ENCODE data around the gene PSMG4.
A peak's percentile ranks its signal among the peaks of the same experiment; 100 is the strongest.

The PSMG4 gene

DNA sequence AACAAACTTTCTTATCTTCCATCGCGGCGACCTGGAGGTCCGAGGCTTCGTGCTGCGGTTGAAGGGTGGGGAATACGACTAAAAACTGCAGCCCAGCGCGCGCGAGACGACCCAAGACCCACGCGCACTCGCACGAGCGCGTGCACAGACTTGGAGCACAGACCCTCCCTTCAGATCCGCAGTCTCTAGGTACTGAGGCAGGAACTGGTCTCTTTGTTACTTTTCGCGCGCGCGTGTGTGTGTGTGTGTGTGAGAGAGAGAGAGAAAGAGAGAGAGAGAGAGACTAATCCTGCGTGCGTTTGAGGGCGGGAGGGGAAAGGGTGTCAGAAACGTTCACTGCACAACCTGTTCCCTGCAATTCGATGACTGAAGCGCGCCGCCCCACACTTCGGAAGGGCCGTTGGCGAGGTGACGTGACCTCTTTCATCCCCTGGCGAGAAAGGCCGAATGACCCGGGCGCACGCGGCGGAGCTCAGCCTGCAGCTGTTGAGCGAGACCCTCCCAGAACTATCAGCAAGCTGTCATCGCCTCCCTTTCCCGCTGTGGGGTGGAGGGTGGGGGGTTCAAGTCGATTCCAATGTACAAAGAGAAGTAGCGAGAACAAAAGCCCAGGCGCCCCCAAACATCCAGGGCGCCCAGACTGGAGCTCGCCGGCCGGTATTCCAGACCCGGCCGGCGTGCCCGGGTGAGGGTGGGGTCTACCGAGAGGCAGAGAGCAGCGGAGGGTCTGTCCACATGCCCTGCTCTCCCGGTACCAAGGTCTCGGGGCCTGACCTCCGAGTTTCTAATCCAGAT, 29.8 kb upstream of the PSMG4 start:
- Histone ChIP-seq H3K36me3 (ENCODE audit: control insufficient read depth, low read length) (no peaks in the 10 kb centered on the region), H3K27me3 (ENCODE audit: control insufficient read depth, low read length) (peaks cover 78% of the 10 kb centered on the region)

DNA sequence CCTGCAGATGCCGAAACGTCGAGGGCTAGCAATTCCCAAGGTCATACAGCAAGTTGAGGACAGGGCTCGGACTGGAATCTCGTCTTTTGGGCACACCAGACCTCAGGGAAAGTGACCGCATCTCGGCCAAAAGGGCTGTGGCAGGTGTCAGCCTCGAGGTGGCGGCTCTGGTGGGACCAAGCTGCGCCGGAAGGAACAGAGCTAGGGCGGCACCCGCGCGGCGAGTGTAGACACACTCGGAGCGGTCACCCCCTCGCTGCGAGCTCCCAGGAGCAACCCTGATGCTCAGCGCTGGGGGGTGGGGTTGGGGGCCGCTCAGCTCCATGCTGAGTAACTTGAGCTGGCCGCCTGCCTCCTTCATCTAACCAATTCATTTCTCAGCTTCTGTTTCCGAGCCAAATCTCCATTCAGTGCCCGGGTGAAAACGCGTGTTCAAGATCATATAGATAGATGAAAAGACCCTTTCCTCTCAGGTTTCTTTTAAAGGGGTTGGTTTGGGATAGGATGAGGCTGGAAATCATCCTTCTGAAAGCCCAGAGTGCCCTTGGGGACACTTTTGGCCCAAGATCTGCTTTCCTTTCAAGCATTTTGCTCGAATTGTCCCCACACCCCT, 29.1 kb upstream of the PSMG4 start:
- Histone ChIP-seq H4K20me1 (ENCODE audit: control insufficient read depth, insufficient read depth, low read depth, low read length) (peaks cover 14% of the 10 kb centered on the region; the same call in 1 of the 2 replicates), H3K4me3 (ENCODE audit: low read length) (peak overlapping the region; percentile 77), H3K36me3 (ENCODE audit: control insufficient read depth, low read length) (no peaks in the 10 kb centered on the region), H3K79me2 (ENCODE audit: control insufficient read depth, low read length) (no peaks in the 10 kb centered on the region), H3K27me3 (ENCODE audit: control insufficient read depth, low read length) (peaks cover 84% of the 10 kb centered on the region), H3K4me1 (ENCODE audit: control insufficient read depth, low read length) (peaks cover 57% of the 10 kb centered on the region), H3K4me2 (ENCODE audit: low read length) (peak overlapping the region; percentile 99), H3K27ac (ENCODE audit: low read depth, low read length) (no peak overlapping the region), H3K9me2 (replicated peaks; ENCODE audit: control insufficient read depth, low read length) (no peaks in the 10 kb centered on the region), H3K9me3 (ENCODE audit: control insufficient read depth, insufficient read depth, low read length) (no peaks in the 10 kb centered on the region), H3F3A (ENCODE audit: control insufficient read depth, insufficient read depth) (peaks cover 5% of the 10 kb centered on the region)
- TF ChIP-seq, protein P1, sequence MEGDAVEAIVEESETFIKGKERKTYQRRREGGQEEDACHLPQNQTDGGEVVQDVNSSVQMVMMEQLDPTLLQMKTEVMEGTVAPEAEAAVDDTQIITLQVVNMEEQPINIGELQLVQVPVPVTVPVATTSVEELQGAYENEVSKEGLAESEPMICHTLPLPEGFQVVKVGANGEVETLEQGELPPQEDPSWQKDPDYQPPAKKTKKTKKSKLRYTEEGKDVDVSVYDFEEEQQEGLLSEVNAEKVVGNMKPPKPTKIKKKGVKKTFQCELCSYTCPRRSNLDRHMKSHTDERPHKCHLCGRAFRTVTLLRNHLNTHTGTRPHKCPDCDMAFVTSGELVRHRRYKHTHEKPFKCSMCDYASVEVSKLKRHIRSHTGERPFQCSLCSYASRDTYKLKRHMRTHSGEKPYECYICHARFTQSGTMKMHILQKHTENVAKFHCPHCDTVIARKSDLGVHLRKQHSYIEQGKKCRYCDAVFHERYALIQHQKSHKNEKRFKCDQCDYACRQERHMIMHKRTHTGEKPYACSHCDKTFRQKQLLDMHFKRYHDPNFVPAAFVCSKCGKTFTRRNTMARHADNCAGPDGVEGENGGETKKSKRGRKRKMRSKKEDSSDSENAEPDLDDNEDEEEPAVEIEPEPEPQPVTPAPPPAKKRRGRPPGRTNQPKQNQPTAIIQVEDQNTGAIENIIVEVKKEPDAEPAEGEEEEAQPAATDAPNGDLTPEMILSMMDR (IDR thresholded peaks at IDR 0.05; ENCODE audit: low read depth, low read length, poor library complexity, severe bottlenecking) = no peak
- TF ChIP-seq EZH2phosphoT487 (IDR thresholded peaks at IDR 0.05; ENCODE audit: borderline replicate concordance, low read length) = peak; percentile 79; the same call in 1 of the 2 replicates

More for the DNA sequence above, 29.8 kb upstream of the PSMG4 start:
- Histone ChIP-seq H3K4me1 (ENCODE audit: control insufficient read depth, low read length) (peaks cover 57% of the 10 kb centered on the region), H3K9me2 (replicated peaks; ENCODE audit: control insufficient read depth, low read length) (no peaks in the 10 kb centered on the region), H3F3A (ENCODE audit: control insufficient read depth, insufficient read depth) (peaks cover 6% of the 10 kb centered on the region), H3K79me2 (ENCODE audit: control insufficient read depth, low read length) (no peaks in the 10 kb centered on the region), H3K4me3 (ENCODE audit: low read length) (peak overlapping the region; percentile 77), H3K4me2 (ENCODE audit: low read length) (peak overlapping the region; percentile 99), H3K27ac (ENCODE audit: low read depth, low read length) (no peak overlapping the region), H3K9me3 (ENCODE audit: control insufficient read depth, insufficient read depth, low read length) (no peaks in the 10 kb centered on the region), H4K20me1 (ENCODE audit: control insufficient read depth, insufficient read depth, low read depth, low read length) (peaks cover 14% of the 10 kb centered on the region; the same call in 1 of the 2 replicates)
- TF ChIP-seq, protein P1 (IDR thresholded peaks at IDR 0.05; ENCODE audit: low read depth, low read length, poor library complexity, severe bottlenecking) = no peak
- TF ChIP-seq EZH2phosphoT487 (IDR thresholded peaks at IDR 0.05; ENCODE audit: borderline replicate concordance, low read length) = peak; percentile 78; the same call in 1 of the 2 replicates

DNA sequence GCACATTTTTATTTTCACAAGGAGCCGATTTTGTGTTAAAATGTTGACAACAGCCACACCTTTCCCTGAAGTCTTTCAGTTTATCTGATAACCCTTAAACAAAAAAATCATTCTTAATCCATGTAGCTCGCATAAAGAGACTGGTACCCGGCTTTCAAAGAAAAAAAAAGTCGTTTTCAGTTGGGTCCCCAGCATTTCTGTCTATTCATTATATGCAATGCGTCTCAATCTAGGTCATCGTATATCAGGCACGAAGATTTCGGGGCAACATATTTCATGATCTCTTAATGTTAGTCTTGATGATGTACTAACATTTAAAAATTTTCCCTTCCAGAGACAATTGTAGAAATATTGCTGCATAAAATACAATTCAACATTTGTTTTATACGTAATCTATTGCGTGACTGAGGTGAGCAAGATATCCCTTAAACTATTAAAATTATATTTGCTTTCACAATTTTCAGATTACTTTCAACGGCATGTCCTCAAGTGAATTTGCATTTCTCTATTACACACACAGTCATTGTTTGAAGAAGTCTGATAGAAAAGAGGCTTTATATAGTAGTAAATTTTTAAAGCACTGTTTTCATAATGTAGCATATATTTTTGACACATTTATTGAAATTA, 28.4 kb upstream of the PSMG4 start:
- no peak; the same call in 1 of the 2 replicates for TF ChIP-seq EZH2phosphoT487 (IDR thresholded peaks at IDR 0.05; ENCODE audit: borderline replicate concordance, low read length)
- TF ChIP-seq, protein P1 (IDR thresholded peaks at IDR 0.05; ENCODE audit: low read depth, low read length, poor library complexity, severe bottlenecking) = no peak
- peaks cover 5% of the 10 kb centered on the region for H3F3A ChIP-seq (ENCODE audit: control insufficient read depth, insufficient read depth)
- H3K9me2 ChIP-seq (replicated peaks; ENCODE audit: control insufficient read depth, low read length) = no peaks in the 10 kb centered on the region
- H3K27me3 ChIP-seq (ENCODE audit: control insufficient read depth, low read length) = peaks cover 84% of the 10 kb centered on the region
- H3K27ac ChIP-seq (ENCODE audit: low read depth, low read length) = no peak overlapping the region
- H3K9me3 ChIP-seq (ENCODE audit: control insufficient read depth, insufficient read depth, low read length) = no peaks in the 10 kb centered on the region
- peak overlapping the region; percentile 99 for H3K4me2 ChIP-seq (ENCODE audit: low read length)
- H3K4me1 ChIP-seq (ENCODE audit: control insufficient read depth, low read length) = peaks cover 59% of the 10 kb centered on the region
- H3K36me3 ChIP-seq (ENCODE audit: control insufficient read depth, low read length) = no peaks in the 10 kb centered on the region
- H3K4me3 ChIP-seq (ENCODE audit: low read length) = no peak overlapping the region
- no peaks in the 10 kb centered on the region for H3K79me2 ChIP-seq (ENCODE audit: control insufficient read depth, low read length)
- H4K20me1 ChIP-seq (ENCODE audit: control insufficient read depth, insufficient read depth, low read depth, low read length) = peaks cover 14% of the 10 kb centered on the region; the same call in 1 of the 2 replicates
